Uterus (tissue), 2 donors: ENCODE results near the gene RIMS4.

Source experiments
- CTCF ChIP-seq, 4 experiments: fragments of 200-600 bp in 2 of 4; fragments of 450-650 bp in 2 of 4; sonication (generic) in 2 of 4; IDR thresholded peaks; one replicate each; pipeline ENCODE4 v1.5.1; 2016 to 2019; ENCODE audit warnings: antibody characterized with exemption in 4 of 4, mild to moderate bottlenecking in 2 of 4, moderate library complexity in 1 of 4
- POLR2A ChIP-seq, 2 donors: fragments of 450-650 bp; IDR thresholded peaks; one replicate each; pipeline ENCODE4 v1.6.1; 2016; ENCODE audit warnings: antibody characterized with exemption in 2 of 2, mild to moderate bottlenecking in 1 of 2, moderate library complexity in 1 of 2

GRCh38 chr20:44830523-44830922, 20.2 kb upstream of the RIMS4 start:
- TF ChIP-seq CTCF (IDR thresholded peaks at IDR 0.05) (no peak), POLR2A (IDR thresholded peaks at IDR 0.05) (no peak)
